PFSK-1 (cell line): ENCODE data around the gene TIAM1.

Source experiments
- FOXP2 ChIP-seq: optimal IDR thresholded peaks from 2 replicates; pipeline ENCODE3; 2011; ENCODE audit warnings: borderline replicate concordance, control low read depth, inconsistent platforms; ENCODE audit not compliant: insufficient read depth; ENCODE audit errors: extremely low read length, extremely low read depth
- POLR2AphosphoS5 ChIP-seq: IDR thresholded peaks from 2 replicates; pipeline ENCODE4 v1.6.1; 2012; ENCODE audit warnings: low read depth, mild to moderate bottlenecking, control low read depth, low read length, moderate library complexity
- TAF1 ChIP-seq: IDR thresholded peaks from 2 replicates; pipeline ENCODE4 v1.6.1; 2012; ENCODE audit warnings: low read length, control low read depth, borderline replicate concordance; ENCODE audit not compliant: insufficient read depth
- TF ChIP-seq, protein P1 (sequence below), 2 experiments: IDR thresholded peaks; 2 replicates each; pipeline versions ENCODE4 v1.6.1 to v1.8.0; 2011 to 2012; ENCODE audit warnings: low read depth in 2 of 2, low read length in 2 of 2, control low read depth in 1 of 2, inconsistent platforms in 1 of 2, mild to moderate bottlenecking in 1 of 2, moderate library complexity in 1 of 2; ENCODE audit not compliant: insufficient read depth in 1 of 2

- TF ChIP-seq FOXP2 (no peak), POLR2AphosphoS5 (no peak), TAF1 (no peak)
- TF ChIP-seq, protein P1, sequence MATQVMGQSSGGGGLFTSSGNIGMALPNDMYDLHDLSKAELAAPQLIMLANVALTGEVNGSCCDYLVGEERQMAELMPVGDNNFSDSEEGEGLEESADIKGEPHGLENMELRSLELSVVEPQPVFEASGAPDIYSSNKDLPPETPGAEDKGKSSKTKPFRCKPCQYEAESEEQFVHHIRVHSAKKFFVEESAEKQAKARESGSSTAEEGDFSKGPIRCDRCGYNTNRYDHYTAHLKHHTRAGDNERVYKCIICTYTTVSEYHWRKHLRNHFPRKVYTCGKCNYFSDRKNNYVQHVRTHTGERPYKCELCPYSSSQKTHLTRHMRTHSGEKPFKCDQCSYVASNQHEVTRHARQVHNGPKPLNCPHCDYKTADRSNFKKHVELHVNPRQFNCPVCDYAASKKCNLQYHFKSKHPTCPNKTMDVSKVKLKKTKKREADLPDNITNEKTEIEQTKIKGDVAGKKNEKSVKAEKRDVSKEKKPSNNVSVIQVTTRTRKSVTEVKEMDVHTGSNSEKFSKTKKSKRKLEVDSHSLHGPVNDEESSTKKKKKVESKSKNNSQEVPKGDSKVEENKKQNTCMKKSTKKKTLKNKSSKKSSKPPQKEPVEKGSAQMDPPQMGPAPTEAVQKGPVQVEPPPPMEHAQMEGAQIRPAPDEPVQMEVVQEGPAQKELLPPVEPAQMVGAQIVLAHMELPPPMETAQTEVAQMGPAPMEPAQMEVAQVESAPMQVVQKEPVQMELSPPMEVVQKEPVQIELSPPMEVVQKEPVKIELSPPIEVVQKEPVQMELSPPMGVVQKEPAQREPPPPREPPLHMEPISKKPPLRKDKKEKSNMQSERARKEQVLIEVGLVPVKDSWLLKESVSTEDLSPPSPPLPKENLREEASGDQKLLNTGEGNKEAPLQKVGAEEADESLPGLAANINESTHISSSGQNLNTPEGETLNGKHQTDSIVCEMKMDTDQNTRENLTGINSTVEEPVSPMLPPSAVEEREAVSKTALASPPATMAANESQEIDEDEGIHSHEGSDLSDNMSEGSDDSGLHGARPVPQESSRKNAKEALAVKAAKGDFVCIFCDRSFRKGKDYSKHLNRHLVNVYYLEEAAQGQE (IDR thresholded peaks at IDR 0.05; ENCODE audit: insufficient read depth in 1 of 2, low read depth in 2 of 2, low read length in 2 of 2), result no peak
These were observed 113.1 kb downstream of the TIAM1 start for GRCh38 chr21:31230937-31231336.
